ENCODE results near the gene LRRC41. TPM values are rescaled to one million over a fixed set of nuclear protein-coding genes. Genes with fewer than 3 reads are reported as not detected.

The LRRC41 gene
- total RNA-seq, 1 experiment from 2014 or later: 38.1 TPM

DNA sequence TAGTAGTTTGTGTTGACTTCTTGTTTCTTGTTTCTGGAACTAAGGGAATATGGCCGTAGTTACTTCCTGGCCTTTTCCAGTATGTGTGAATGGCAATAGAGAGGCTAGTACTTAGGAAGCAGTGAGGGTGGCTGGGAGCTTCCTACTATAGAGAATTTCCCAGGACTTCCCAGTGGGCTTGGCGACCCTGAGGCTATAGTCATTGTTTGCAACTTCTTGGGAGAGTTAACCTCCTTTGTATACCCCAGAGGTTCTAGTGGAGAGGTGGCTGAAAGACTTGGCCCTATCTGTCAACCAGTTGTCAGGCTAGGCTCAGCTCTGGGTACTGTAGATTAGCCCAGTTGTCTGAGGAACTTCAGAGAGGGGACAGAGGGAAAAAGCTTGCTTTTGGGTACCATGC lies 40.3 kb downstream of the LRRC41 start:
- H4K20me1 ChIP-seq (ENCODE audit: insufficient read depth): no peaks in the 10 kb centered on the region
- H3K27ac ChIP-seq (ENCODE audit: low read depth, low read length): no peak overlapping the region
- no peaks in the 10 kb centered on the region for H3K9me2 ChIP-seq (ENCODE audit: insufficient read depth)
- RAD21 ChIA-PET (ENCODE audit: low non-redundant PET in 1 of 2, low total read pairs in 2 of 2, uncharacterized antibody in 2 of 2, unreplicated experiment in 2 of 2): no interaction called here
- no peak for DNase-seq (ENCODE audit: low read depth, low spot score)
- H3K4me3 ChIP-seq (replicated peaks in 1 of 2; ENCODE audit: low read depth in 1 of 2, low read length in 2 of 2): no peak overlapping the region
- H3K4me1 ChIP-seq (ENCODE audit: control insufficient read depth in 1 of 2, insufficient read depth in 2 of 2, low read length in 2 of 2): no peaks in the 10 kb centered on the region
- H3K9ac ChIP-seq (ENCODE audit: low read length): no peak overlapping the region
- no peak overlapping the region for H3K4me2 ChIP-seq (ENCODE audit: low read length)
- POLR2A ChIA-PET: no interaction called here
- no TSS peak for BruUV-seq (replicated peaks)
- H3K79me2 ChIP-seq (ENCODE audit: insufficient read depth, low read length): peaks cover 5% of the 10 kb centered on the region; the same call in 1 of the 2 replicates
- no peak overlapping the region for H2AFZ ChIP-seq (ENCODE audit: low read depth, low read length, poor library complexity, severe bottlenecking)
- no peak for TF ChIP-seq MAX (IDR thresholded peaks at IDR 0.05)
- TF ChIP-seq EZH2phosphoT487 (IDR thresholded peaks at IDR 0.05; ENCODE audit: borderline replicate concordance): no peak
- no peak for TF ChIP-seq ZFX (IDR thresholded peaks at IDR 0.05)
- no peak for TF ChIP-seq SIN3A (IDR thresholded peaks at IDR 0.05; ENCODE audit: low read depth)
- TF ChIP-seq RAD21 (IDR thresholded peaks at IDR 0.05; ENCODE audit: low read depth): no peak
- TF ChIP-seq POLR2A (IDR thresholded peaks at IDR 0.05; ENCODE audit: borderline replicate concordance, extremely low read depth, insufficient read depth, insufficient read length): no peak
- TF ChIP-seq EGR1 (IDR thresholded peaks at IDR 0.05; ENCODE audit: low read depth): no peak
- no peak for TF ChIP-seq SP1 (IDR thresholded peaks at IDR 0.05; ENCODE audit: low read depth)
- no peak for TF ChIP-seq CEBPB (IDR thresholded peaks at IDR 0.05; ENCODE audit: low read depth)
- no peak for TF ChIP-seq CBX3 (IDR thresholded peaks at IDR 0.05; ENCODE audit: low read depth)
- no peak for TF ChIP-seq ATF3 (IDR thresholded peaks at IDR 0.05)
- TF ChIP-seq, protein P1, sequence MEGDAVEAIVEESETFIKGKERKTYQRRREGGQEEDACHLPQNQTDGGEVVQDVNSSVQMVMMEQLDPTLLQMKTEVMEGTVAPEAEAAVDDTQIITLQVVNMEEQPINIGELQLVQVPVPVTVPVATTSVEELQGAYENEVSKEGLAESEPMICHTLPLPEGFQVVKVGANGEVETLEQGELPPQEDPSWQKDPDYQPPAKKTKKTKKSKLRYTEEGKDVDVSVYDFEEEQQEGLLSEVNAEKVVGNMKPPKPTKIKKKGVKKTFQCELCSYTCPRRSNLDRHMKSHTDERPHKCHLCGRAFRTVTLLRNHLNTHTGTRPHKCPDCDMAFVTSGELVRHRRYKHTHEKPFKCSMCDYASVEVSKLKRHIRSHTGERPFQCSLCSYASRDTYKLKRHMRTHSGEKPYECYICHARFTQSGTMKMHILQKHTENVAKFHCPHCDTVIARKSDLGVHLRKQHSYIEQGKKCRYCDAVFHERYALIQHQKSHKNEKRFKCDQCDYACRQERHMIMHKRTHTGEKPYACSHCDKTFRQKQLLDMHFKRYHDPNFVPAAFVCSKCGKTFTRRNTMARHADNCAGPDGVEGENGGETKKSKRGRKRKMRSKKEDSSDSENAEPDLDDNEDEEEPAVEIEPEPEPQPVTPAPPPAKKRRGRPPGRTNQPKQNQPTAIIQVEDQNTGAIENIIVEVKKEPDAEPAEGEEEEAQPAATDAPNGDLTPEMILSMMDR (IDR thresholded peaks at IDR 0.05 in 2 of 3, conservative IDR thresholded peaks at IDR 0.05 in 1 of 3; ENCODE audit: borderline replicate concordance in 1 of 3, insufficient read depth in 1 of 3, low read depth in 2 of 3, low read length in 2 of 3): no peak
- no peak for TF ChIP-seq TCF7L2 (IDR thresholded peaks at IDR 0.05; ENCODE audit: borderline replicate concordance, extremely low read depth, insufficient read depth, insufficient read length)
- no peak for TF ChIP-seq REST (IDR thresholded peaks at IDR 0.05; ENCODE audit: low read depth)
- TF ChIP-seq JUND (IDR thresholded peaks at IDR 0.05): no peak
- TF ChIP-seq ZNF274 (IDR thresholded peaks at IDR 0.05; ENCODE audit: low read depth, low read length): no peak
- TF ChIP-seq POLR2AphosphoS5 (IDR thresholded peaks at IDR 0.05; ENCODE audit: low read depth, low read length): no peak
- no peak for TF ChIP-seq EZH2 (IDR thresholded peaks at IDR 0.05)
- no peak for TF ChIP-seq YY1 (IDR thresholded peaks at IDR 0.05; ENCODE audit: extremely low read depth, insufficient replicate concordance, low read depth, low read length)
- intact Hi-C loops (cut with micrococcal nuclease): no loop called here
- CTCF ChIA-PET: interaction anchor here (1.6 kb wide), 1 partner anchor 40 kb away, joined by 3 read pairs; no protein-coding TSS in a partner anchor
- no peak for ATAC-seq
- H3K27me3 ChIP-seq (ENCODE audit: insufficient read depth, low read length): no peaks in the 10 kb centered on the region
- H3K9me3 ChIP-seq (ENCODE audit: control insufficient read depth in 1 of 2, insufficient read depth in 1 of 2, low read depth in 1 of 2, low read length in 2 of 2): no peaks in the 10 kb centered on the region
- H3K36me3 ChIP-seq (ENCODE audit: control insufficient read depth in 1 of 2, insufficient read depth in 2 of 2, low read length in 2 of 2): peaks cover 45 to 77% of the 10 kb centered on the region in 2 experiments
